WTC11 (cell line): ENCODE results near the gene CEP350. TPM values are rescaled to one million over a fixed set of nuclear protein-coding genes. Genes with fewer than 3 reads are reported as not detected.

Experiments used
- ATAC-seq: fragments of 200-7000 bp; cut with Tn5 transposase; 2 replicates; pipeline ENCODE4 v1.10.0; 2021; ENCODE audit warnings: mild to moderate bottlenecking, moderate library complexity
- CTCF ChIA-PET: fragments of 300-600 bp; sonication (Branson Sonifier 250); formaldehyde crosslinking; loops from one replicate; lab custom pipeline; 2021; ENCODE audit warnings: antibody characterized with exemption; lab: Charles Lee
- POLR2A ChIA-PET: fragments of 350-600 bp; sonication (Branson Sonifier 250); formaldehyde crosslinking; loops from one replicate; lab custom pipeline; 2021; ENCODE audit warnings: antibody characterized with exemption; lab: Charles Lee
- DNase-seq: peaks from one replicate; pipeline ENCODE4 v3.0.0; 2021; ENCODE audit warnings: low spot score
- H3K27ac Mint-ChIP-seq: 2 replicates; pipeline ENCODE4 v1.8.0; 2021; ENCODE audit warnings: mixed read lengths
- H3K27me3 Mint-ChIP-seq: 2 replicates; pipeline ENCODE4 v1.8.0; 2021; ENCODE audit warnings: low read depth, mild to moderate bottlenecking, moderate library complexity, mixed read lengths
- H3K36me3 Mint-ChIP-seq: 2 replicates; pipeline ENCODE4 v1.8.0; 2021; ENCODE audit warnings: mixed read lengths
- H3K4me1 Mint-ChIP-seq: 2 replicates; pipeline ENCODE4 v1.8.0; 2022; ENCODE audit warnings: mixed read lengths
- H3K4me3 Mint-ChIP-seq: 2 replicates; pipeline ENCODE4 v1.8.0; 2021; ENCODE audit warnings: mild to moderate bottlenecking, moderate library complexity, mixed read lengths
- H3K9me3 Mint-ChIP-seq: 2 replicates; pipeline ENCODE4 v1.8.0; 2021; ENCODE audit warnings: mixed read lengths
- AFF4 ChIP-seq: sonication (generic); formaldehyde crosslinking; IDR thresholded peaks from 2 replicates; pipeline ENCODE4 v1.8.1; 2023; ENCODE audit warnings: mild to moderate bottlenecking, missing genetic modification reagents, borderline replicate concordance
- ATF1 ChIP-seq: sonication (generic); formaldehyde crosslinking; IDR thresholded peaks from 2 replicates; pipeline ENCODE4 v1.8.1; 2023; ENCODE audit warnings: mild to moderate bottlenecking, moderate library complexity, missing genetic modification reagents
- ELF4 ChIP-seq: sonication (generic); formaldehyde crosslinking; IDR thresholded peaks from 2 replicates; pipeline ENCODE4 v1.8.1; 2022; ENCODE audit warnings: low read depth, mild to moderate bottlenecking, moderate library complexity, missing genetic modification reagents
- ERG ChIP-seq: fragments of 250-450 bp; sonication (Bioruptor Pico); IDR thresholded peaks from 2 replicates; pipeline ENCODE4 v1.8.0; 2021; ENCODE audit warnings: mild to moderate bottlenecking
- FOXK1 ChIP-seq: sonication (generic); formaldehyde crosslinking; IDR thresholded peaks from 2 replicates; pipeline ENCODE4 v1.8.0; 2022; ENCODE audit warnings: mild to moderate bottlenecking, moderate library complexity, missing genetic modification reagents
- FOXP1 ChIP-seq: sonication (generic); formaldehyde crosslinking; IDR thresholded peaks from 2 replicates; pipeline ENCODE4 v1.8.0; 2022; ENCODE audit warnings: missing genetic modification reagents, mild to moderate bottlenecking, moderate library complexity, borderline replicate concordance
- GABPB1 ChIP-seq: sonication (generic); formaldehyde crosslinking; IDR thresholded peaks from 2 replicates; pipeline ENCODE4 v1.8.1; 2023; ENCODE audit warnings: mild to moderate bottlenecking, missing genetic modification reagents
- JUN ChIP-seq: sonication (generic); formaldehyde crosslinking; IDR thresholded peaks from 2 replicates; pipeline ENCODE4 v1.8.0; 2023; ENCODE audit warnings: mild to moderate bottlenecking, missing genetic modification reagents
- MAX ChIP-seq: sonication (generic); formaldehyde crosslinking; IDR thresholded peaks from 2 replicates; pipeline ENCODE4 v1.8.0; 2022; ENCODE audit warnings: mild to moderate bottlenecking, missing genetic modification reagents
- MYBL2 ChIP-seq: sonication (generic); formaldehyde crosslinking; IDR thresholded peaks from 2 replicates; pipeline ENCODE4 v1.8.1; 2023; ENCODE audit warnings: mild to moderate bottlenecking, moderate library complexity, missing genetic modification reagents
- NFATC4 ChIP-seq: fragments of 250-450 bp; sonication (Bioruptor Pico); IDR thresholded peaks from 2 replicates; pipeline ENCODE4 v1.9.0; 2021; ENCODE audit warnings: mild to moderate bottlenecking
- PRRX2 ChIP-seq: fragments of 250-450 bp; sonication (Bioruptor Pico); IDR thresholded peaks from 2 replicates; pipeline ENCODE4 v1.8.0; 2021; ENCODE audit warnings: mild to moderate bottlenecking
- SMAD3 ChIP-seq: sonication (generic); formaldehyde crosslinking; IDR thresholded peaks from 2 replicates; pipeline ENCODE4 v1.8.0; 2022; ENCODE audit warnings: missing genetic modification reagents, mild to moderate bottlenecking, borderline replicate concordance
- SMAD4 ChIP-seq: sonication (generic); formaldehyde crosslinking; IDR thresholded peaks from 2 replicates; pipeline ENCODE4 v1.8.0; 2022; ENCODE audit warnings: mild to moderate bottlenecking, missing genetic modification reagents
- TCF7 ChIP-seq: sonication (generic); formaldehyde crosslinking; IDR thresholded peaks from 2 replicates; pipeline ENCODE4 v1.8.0; 2022; ENCODE audit warnings: mild to moderate bottlenecking, low read depth, missing genetic modification reagents, moderate library complexity
- ZMAT4 ChIP-seq: fragments of 250-450 bp; sonication (Bioruptor Pico); IDR thresholded peaks from 2 replicates; pipeline ENCODE4 v1.9.0; 2021; ENCODE audit warnings: mild to moderate bottlenecking
- ZNF317 ChIP-seq: sonication (generic); formaldehyde crosslinking; IDR thresholded peaks from 2 replicates; pipeline ENCODE4 v1.8.1; 2023; ENCODE audit warnings: low read depth, mild to moderate bottlenecking, moderate library complexity, missing genetic modification reagents, borderline replicate concordance
- ZNF396 ChIP-seq: fragments of 250-450 bp; sonication (Bioruptor Pico); IDR thresholded peaks from 2 replicates; pipeline ENCODE4 v1.8.0; 2021; ENCODE audit warnings: mild to moderate bottlenecking, moderate library complexity, borderline replicate concordance
- total RNA-seq: library from RNA; stranded (reverse); gene quantifications from 3 replicates; pipeline ENCODE4 v1.2.3, GENCODE V29; 2021

The CEP350 gene
- total RNA-seq, 1 experiment from 2014 or later = 34.2 TPM

- H3K27me3 Mint-ChIP-seq = no peaks in the 10 kb centered on the region
- no peak for TF ChIP-seq TCF7 (CRISPR knock-in tag)
- TF ChIP-seq ZMAT4 (CRISPR knock-in tag) = no peak
- no peak for TF ChIP-seq ELF4 (CRISPR knock-in tag)
- TF ChIP-seq GABPB1 (CRISPR knock-in tag) = peak; percentile 82
- ATAC-seq = no peak
- peaks cover 5% of the 10 kb centered on the region; the same call in 1 of the 2 replicates for H3K4me1 Mint-ChIP-seq
- POLR2A ChIA-PET = no interaction called here
- H3K4me3 Mint-ChIP-seq = no peak overlapping the region
- no peaks in the 10 kb centered on the region for H3K9me3 Mint-ChIP-seq
- CTCF ChIA-PET = interaction anchor here (1.0 kb wide), 2 partner anchors 45 to 255 kb away, joined by 3 to 5 read pairs; no protein-coding TSS in a partner anchor
- DNase-seq = no peak
- H3K36me3 Mint-ChIP-seq = no peaks in the 10 kb centered on the region
- no peak overlapping the region for H3K27ac Mint-ChIP-seq
Measured at GRCh38 chr1:180123463-180123936, 168.9 kb downstream of the CEP350 start.

GRCh38 chr1:180130651-180131050 is 176.0 kb downstream of the CEP350 start:
- ChIA-PET POLR2A (no interaction called here), CTCF (no interaction called here)
- DNase-seq = no peak
- H3K27ac Mint-ChIP-seq = no peak overlapping the region
- TF ChIP-seq FOXK1 (no peak), AFF4 (CRISPR knock-in tag) (no peak), SMAD3 (CRISPR knock-in tag) (no peak), ERG (CRISPR knock-in tag) (no peak), JUN (CRISPR knock-in tag) (no peak), PRRX2 (CRISPR knock-in tag) (no peak), ATF1 (CRISPR knock-in tag) (no peak), MAX (CRISPR knock-in tag) (no peak), MYBL2 (CRISPR knock-in tag) (no peak), SMAD4 (CRISPR knock-in tag) (no peak)
- H3K27me3 Mint-ChIP-seq = no peaks in the 10 kb centered on the region; the same call in 1 of the 2 replicates
- no peaks in the 10 kb centered on the region for H3K9me3 Mint-ChIP-seq
- ATAC-seq = no peak
- no peak overlapping the region for H3K4me3 Mint-ChIP-seq
- peaks cover 13% of the 10 kb centered on the region for H3K4me1 Mint-ChIP-seq
- no peaks in the 10 kb centered on the region for H3K36me3 Mint-ChIP-seq

- Mint-ChIP-seq H3K27me3 (no peaks in the 10 kb centered on the region; the same call in 1 of the 2 replicates), H3K4me3 (no peak overlapping the region), H3K27ac (no peak overlapping the region), H3K4me1 (peaks cover 13% of the 10 kb centered on the region), H3K9me3 (no peaks in the 10 kb centered on the region), H3K36me3 (no peaks in the 10 kb centered on the region)
- DNase-seq = no peak
- ChIA-PET POLR2A (interaction anchor here (0.6 kb wide), 1 partner anchor 325 kb away, joined by 3 read pairs; no protein-coding TSS in a partner anchor), CTCF (no interaction called here)
- no peak for ATAC-seq
- no peak for TF ChIP-seq ZNF317 (CRISPR knock-in tag)
- peak; percentile 85 for TF ChIP-seq GABPB1 (CRISPR knock-in tag)
- TF ChIP-seq FOXP1 = no peak
- no peak for TF ChIP-seq NFATC4 (CRISPR knock-in tag)
- TF ChIP-seq ZNF396 (CRISPR knock-in tag) = no peak
Measured at GRCh38 chr1:180131510-180131909, 176.9 kb downstream of the CEP350 start.
